Esophagus squamous epithelium (tissue), 5 donors: ENCODE measurements around the gene AMMECR1. TPM values are rescaled to one million over a fixed set of nuclear protein-coding genes. Genes with fewer than 3 reads are reported as not detected.

ENCODE experiments used
- DNase-seq: peaks from one replicate; lab custom pipeline; 2025; lab: John Stamatoyannopoulos, UW
- H3K27ac ChIP-seq, 4 donors: fragments of 200-600 bp; sonication (generic); one replicate each; pipeline ENCODE4 v1.5.1; 2016 to 2019; ENCODE audit warnings: mild to moderate bottlenecking in 1 of 4
- H3K27me3 ChIP-seq, 4 donors: fragments of 200-600 bp; sonication (generic); 1 replicate in 3 of 4; 2 replicates in 1 of 4; pipeline versions ENCODE4 v1.5.1 to v1.6.0; 2017 to 2021; ENCODE audit warnings: antibody characterized with exemption in 1 of 4
- H3K36me3 ChIP-seq, 3 donors: fragments of 200-600 bp; sonication (generic); one replicate each; pipeline ENCODE4 v1.5.1; 2016 to 2019
- H3K4me1 ChIP-seq, 3 donors: fragments of 200-600 bp; sonication (generic); one replicate each; pipeline ENCODE4 v1.5.1; 2017 to 2019
- H3K4me3 ChIP-seq, 4 donors: fragments of 200-600 bp; sonication (generic); 1 replicate in 3 of 4; 2 replicates in 1 of 4; pipeline ENCODE4 v1.5.1; 2016 to 2019; ENCODE audit warnings: mild to moderate bottlenecking in 2 of 4, moderate library complexity in 1 of 4
- H3K9me3 ChIP-seq, 3 donors: fragments of 200-600 bp; sonication (generic); one replicate each; pipeline ENCODE4 v1.5.1; 2016 to 2019
- POLR2A ChIP-seq, 4 donors: fragments of 450-650 bp; IDR thresholded peaks; one replicate each; pipeline ENCODE4 v1.6.1; 2017; ENCODE audit warnings: antibody characterized with exemption in 4 of 4, mild to moderate bottlenecking in 4 of 4, moderate library complexity in 3 of 4
- WGBS, 2 donors: methylation state at CpG; one replicate each; pipeline ENCODE4 v1.1.5; 2018; 5-methylcytosine and 5-hydroxymethylcytosine counted together
- intact Hi-C: fragments of 100-400 bp; cut with DNase I; formaldehyde crosslinking; loops from one replicate; pipeline ENCODE4 v1.15.0; 2022
- total RNA-seq, 4 donors: library from RNA; depleted of rRNA; stranded (reverse); fragments of >200 nt; gene quantifications; one replicate each; pipeline ENCODE4 v1.1.0, GENCODE V29; 2016
- TF ChIP-seq, protein P1 (sequence below), 6 experiments: fragments of 450-650 bp in 4 of 6; fragments of 200-600 bp in 2 of 6; sonication (generic) in 2 of 6; IDR thresholded peaks; one replicate each; pipeline ENCODE4 v1.5.1; 2016 to 2019; ENCODE audit warnings: antibody characterized with exemption in 6 of 6, mild to moderate bottlenecking in 4 of 6, moderate library complexity in 4 of 6
- donor health status: DM: yes; HTN: yes; CAD: no.

AMMECR1 gene
- total RNA-seq, 4 donors from 2014 or later = 9.3 to 33.2 (median 14.5) TPM

DNA sequence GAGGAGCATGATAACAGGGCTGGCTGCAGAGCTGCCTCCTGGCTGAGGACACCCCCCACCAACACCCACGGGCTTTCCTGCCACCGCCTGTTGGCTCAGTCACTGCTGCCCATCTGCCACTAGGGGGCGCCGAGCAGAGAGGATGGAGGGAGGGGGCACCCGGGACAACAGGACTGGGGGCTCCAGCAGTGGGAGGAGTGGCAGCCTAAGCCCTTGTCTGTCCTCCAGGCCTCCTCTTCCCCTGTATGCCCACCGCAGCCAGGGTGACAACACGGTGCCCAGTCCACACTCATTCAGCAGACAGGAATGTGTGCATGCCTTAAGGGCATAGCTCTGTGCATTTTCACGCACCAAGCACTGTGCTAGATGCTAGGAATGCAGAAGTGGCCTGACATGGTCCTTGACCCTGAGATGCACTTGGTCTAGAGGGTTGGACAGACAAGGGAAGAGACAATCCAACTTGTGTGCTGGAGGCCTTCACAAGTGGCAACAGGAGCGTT is 149.9 kb downstream of the AMMECR1 start:
- no peak overlapping the region for H3K4me3 ChIP-seq
- H3K9me3 ChIP-seq = no peaks in the 10 kb centered on the region
- peaks cover 0 to 10% (median 0%) of the 10 kb centered on the region in 3 donors for H3K4me1 ChIP-seq
- intact Hi-C loops = no loop called here
- H3K36me3 ChIP-seq = no peaks in the 10 kb centered on the region
- DNase-seq = no peak
- 54 to 61% methylated on average over 3 to 6 of the region's 9 CpGs for WGBS, 2 donors
- H3K27me3 ChIP-seq = no peaks in the 10 kb centered on the region
- H3K27ac ChIP-seq = no peak overlapping the region
- no peak for TF ChIP-seq POLR2A (IDR thresholded peaks at IDR 0.05)
- TF ChIP-seq, protein P1, sequence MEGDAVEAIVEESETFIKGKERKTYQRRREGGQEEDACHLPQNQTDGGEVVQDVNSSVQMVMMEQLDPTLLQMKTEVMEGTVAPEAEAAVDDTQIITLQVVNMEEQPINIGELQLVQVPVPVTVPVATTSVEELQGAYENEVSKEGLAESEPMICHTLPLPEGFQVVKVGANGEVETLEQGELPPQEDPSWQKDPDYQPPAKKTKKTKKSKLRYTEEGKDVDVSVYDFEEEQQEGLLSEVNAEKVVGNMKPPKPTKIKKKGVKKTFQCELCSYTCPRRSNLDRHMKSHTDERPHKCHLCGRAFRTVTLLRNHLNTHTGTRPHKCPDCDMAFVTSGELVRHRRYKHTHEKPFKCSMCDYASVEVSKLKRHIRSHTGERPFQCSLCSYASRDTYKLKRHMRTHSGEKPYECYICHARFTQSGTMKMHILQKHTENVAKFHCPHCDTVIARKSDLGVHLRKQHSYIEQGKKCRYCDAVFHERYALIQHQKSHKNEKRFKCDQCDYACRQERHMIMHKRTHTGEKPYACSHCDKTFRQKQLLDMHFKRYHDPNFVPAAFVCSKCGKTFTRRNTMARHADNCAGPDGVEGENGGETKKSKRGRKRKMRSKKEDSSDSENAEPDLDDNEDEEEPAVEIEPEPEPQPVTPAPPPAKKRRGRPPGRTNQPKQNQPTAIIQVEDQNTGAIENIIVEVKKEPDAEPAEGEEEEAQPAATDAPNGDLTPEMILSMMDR (IDR thresholded peaks at IDR 0.05) = peak in 5 of 6 experiments; percentile 18 to 43 (median 32)

DNA sequence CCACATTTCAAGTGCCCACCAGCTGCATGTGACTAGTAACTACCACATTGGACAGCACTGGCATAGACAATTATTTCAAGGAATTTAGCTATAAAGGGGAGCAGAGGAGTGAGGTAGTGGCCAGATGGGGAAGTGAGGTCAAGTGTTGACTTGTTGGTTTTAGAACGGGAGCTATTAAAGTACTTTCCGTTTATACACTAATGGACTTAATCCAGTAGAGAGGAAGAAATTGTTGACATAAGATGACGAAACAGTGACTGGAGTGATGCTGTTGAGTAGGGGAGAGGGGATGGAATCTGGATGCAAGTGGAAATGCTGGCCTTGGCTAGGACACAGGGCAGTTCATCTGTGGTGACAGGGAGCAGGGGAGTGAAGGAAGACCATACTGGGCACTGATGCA is 154.4 kb downstream of the AMMECR1 start:
- Histone ChIP-seq H3K27me3 (no peaks in the 10 kb centered on the region), H3K27ac (no peak overlapping the region), H3K4me3 (no peak overlapping the region), H3K36me3 (no peaks in the 10 kb centered on the region), H3K4me1 (peaks cover 0 to 31% (median 0%) of the 10 kb centered on the region in 3 donors), H3K9me3 (no peaks in the 10 kb centered on the region)
- TF ChIP-seq, protein P1 (IDR thresholded peaks at IDR 0.05) = no peak
- no peak for TF ChIP-seq POLR2A (IDR thresholded peaks at IDR 0.05)
- 28 to 36% methylated on average over 3 of the region's 3 CpGs for WGBS, 2 donors
- intact Hi-C loops = no loop called here
- no peak for DNase-seq

DNA sequence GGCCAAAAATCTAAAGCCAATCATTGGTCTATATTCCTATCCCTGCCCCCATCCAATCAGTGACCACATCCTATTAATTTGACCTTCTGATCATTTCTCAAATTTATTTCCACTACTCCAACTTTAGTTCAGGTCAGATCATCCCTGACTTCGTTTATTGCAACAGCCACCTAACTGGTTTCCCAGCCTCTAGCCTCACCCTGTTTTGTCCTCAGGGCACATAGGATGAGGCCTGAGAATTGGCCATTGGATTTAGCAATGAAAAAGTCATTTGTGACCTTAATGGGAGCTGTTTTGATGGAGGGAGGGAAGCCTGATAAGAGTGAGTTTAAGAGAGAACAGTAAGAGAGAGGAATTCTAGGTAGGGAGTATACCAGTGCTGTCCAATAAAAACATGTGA is 155.0 kb downstream of the AMMECR1 start:
- WGBS, 2 donors = 23 to 38% methylated on average over 1 of the region's 1 CpG
- Histone ChIP-seq H3K36me3 (no peaks in the 10 kb centered on the region), H3K4me3 (no peak overlapping the region), H3K27me3 (no peaks in the 10 kb centered on the region), H3K27ac (no peak overlapping the region), H3K4me1 (peaks cover 0 to 31% (median 0%) of the 10 kb centered on the region in 3 donors), H3K9me3 (no peaks in the 10 kb centered on the region)
- intact Hi-C loops = no loop called here
- TF ChIP-seq, protein P1 (IDR thresholded peaks at IDR 0.05) = no peak
- no peak for TF ChIP-seq POLR2A (IDR thresholded peaks at IDR 0.05)
- no peak for DNase-seq

DNA sequence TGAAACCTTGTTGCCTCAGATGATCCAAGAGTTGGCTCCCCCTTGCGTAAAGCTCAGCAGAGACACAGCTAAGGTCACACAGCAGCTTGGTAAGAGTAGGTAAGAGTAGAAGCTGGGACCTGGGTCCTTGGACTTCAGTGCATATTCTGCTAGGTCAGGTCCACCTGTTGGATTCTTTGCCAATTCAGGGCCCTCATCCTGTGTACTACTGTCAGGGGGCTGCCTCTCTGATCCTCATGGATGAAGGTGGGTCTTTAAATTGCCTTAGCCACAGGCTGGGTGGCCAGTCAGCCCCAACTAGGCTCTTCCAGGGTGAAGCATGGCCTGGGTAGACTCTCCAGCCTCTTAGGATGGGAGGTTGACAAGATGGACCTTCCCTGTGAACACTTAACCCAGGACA is 155.8 kb downstream of the AMMECR1 start:
- WGBS, 2 donors = no CpG with 5 or more reads among the region's 1 CpG
- Histone ChIP-seq H3K4me1 (peaks cover 0 to 31% (median 0%) of the 10 kb centered on the region in 3 donors), H3K27ac (no peak overlapping the region), H3K36me3 (no peaks in the 10 kb centered on the region), H3K27me3 (no peaks in the 10 kb centered on the region), H3K9me3 (no peaks in the 10 kb centered on the region), H3K4me3 (no peak overlapping the region)
- intact Hi-C loops = no loop called here
- TF ChIP-seq, protein P1 (IDR thresholded peaks at IDR 0.05) = no peak
- TF ChIP-seq POLR2A (IDR thresholded peaks at IDR 0.05) = no peak
- DNase-seq = no peak

DNA sequence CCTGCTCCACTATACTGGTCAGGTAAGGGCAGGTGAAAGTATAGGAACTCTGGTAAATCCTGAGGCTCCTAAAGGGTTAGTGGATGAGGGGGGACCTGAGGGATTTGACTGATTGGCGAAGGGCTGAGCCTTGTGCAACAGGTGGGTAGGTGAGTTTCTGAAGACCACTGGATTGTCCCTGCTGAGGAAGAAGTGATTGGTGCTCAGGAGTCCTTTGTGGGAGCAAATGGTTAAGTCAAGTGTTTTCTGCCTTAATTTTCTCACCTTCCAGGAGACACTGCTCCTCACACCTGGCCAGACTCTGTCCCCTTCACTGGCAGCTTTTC is 156.6 kb downstream of the AMMECR1 start:
- no peak overlapping the region for H3K4me3 ChIP-seq
- TF ChIP-seq POLR2A (IDR thresholded peaks at IDR 0.05) = no peak
- TF ChIP-seq, protein P1 (IDR thresholded peaks at IDR 0.05) = no peak
- peak overlapping the region in 1 of 4 donors; percentile 29 for H3K27ac ChIP-seq
- no peaks in the 10 kb centered on the region for H3K9me3 ChIP-seq
- DNase-seq = no peak
- intact Hi-C loops = no loop called here
- H3K36me3 ChIP-seq = no peaks in the 10 kb centered on the region
- 50% methylated on average over 1 of the region's 1 CpG; no CpG with 5 or more reads in 1 of the 2 donors for WGBS, 2 donors
- H3K4me1 ChIP-seq = peaks cover 0 to 31% (median 0%) of the 10 kb centered on the region in 3 donors
- no peaks in the 10 kb centered on the region for H3K27me3 ChIP-seq
